IPS-11a (cell line): ENCODE measurements around the gene OLFM4.

Source experiments
- H3K4me3 ChIP-seq: one replicate; pipeline ENCODE4 v1.5.1; 2013; ENCODE audit warnings: low read depth, low read length, control low read depth

OLFM4 gene

DNA sequence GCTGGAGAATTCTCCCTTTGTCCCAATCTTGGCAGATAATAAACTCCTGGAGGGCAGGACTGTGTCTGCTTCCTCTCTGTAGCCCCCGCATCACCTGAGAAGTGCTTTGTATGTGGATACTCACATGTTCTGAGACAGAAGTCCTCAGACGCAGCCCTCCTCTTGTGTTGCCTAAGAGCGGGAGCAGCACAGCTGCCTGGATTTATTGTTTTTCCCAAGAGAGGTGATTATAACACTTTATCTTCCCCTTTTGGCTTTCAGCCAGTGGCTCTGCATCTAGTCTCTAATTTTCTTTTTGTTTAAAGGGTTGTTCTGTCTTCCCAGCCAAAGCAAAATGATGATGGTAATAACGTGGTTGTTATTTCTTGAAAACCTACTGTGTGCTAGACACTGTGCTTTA lies 36.1 kb downstream of the OLFM4 start:
- no peak overlapping the region for H3K4me3 ChIP-seq

DNA sequence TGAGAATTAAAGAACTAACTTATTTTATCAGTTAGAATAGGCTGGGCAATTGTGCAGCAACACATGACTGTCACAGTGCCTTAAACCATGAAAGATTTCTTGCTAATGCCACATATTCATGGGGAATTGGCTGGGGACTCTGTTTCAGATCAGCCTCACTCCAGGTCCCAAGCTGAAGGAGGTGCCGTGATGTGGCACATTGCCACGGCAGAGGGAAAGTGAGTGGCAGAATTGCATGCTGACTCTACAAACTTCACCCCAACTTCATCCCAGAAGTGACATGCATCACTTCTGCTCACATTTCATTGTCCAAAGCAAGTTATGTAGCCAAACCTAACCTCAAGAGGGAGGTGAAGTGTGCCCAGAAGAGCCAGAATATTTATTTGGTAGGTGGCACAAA lies 37.8 kb downstream of the OLFM4 start:
- no peak overlapping the region for H3K4me3 ChIP-seq

GRCh38 chr13:53068585-53069520 lies 40.2 kb downstream of the OLFM4 start:
- H3K4me3 ChIP-seq, result no peak overlapping the region

DNA sequence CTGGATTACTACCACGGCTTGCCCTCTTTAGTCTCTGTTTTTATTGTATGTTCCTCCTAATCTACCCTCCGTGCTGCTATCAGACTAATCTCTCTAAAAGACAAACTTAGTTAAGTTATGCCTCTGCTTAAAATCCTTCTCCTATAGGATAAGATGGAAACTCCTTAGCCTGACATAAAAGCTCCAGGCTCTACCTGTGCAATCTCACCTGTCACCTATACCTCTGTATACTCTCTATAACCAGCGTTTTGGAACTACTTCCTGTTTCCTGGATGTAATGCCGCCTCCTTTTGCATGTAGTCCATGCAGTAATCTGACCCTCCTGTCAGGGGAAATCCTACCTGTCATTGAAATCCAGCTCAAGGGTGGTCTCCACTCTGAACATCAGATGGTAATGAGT lies 41.2 kb downstream of the OLFM4 start:
- H3K4me3 ChIP-seq, result no peak overlapping the region

DNA sequence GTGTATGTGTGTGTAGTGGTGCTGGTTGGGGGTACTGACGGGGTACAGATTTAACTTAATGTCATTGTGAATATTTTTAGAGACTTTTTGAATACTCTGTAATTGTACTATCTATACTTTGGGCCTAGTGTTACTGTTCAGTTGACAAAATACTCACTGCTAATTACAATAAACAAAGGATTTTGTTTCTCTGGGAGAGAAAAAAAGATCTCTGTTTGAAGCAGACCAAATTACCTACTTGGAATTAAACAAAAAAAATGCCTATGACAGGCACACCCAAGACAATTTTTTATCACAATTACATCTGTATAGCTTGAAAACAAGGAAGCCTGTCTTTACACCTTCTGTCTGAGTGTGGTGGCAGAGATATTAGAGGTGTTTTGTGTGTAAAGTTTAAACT lies 45.1 kb downstream of the OLFM4 start:
- no peak overlapping the region for H3K4me3 ChIP-seq

DNA sequence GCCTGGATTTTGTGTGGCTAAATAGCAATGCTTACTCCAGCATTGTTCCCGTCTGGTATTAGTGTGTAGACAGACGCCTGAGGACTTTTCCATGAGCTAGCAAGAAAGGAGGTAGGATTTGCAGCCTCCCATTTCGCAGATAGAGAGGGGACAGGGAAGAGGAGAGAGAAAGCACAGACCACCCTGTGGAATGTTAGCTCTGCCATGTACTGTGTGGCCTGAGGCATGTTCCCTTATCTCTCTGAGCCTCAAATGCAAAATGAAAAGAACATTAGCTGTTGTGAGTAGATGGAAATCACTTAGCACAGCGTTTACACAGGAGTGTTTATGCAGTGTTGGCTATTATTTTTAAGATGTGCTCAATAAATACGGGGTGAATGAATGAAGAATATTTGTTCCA lies 45.5 kb downstream of the OLFM4 start:
- H3K4me3 ChIP-seq, result no peak overlapping the region

- no peak overlapping the region for H3K4me3 ChIP-seq
Observed at GRCh38 chr13:53075356-53076041, 46.9 kb downstream of the OLFM4 start.

DNA sequence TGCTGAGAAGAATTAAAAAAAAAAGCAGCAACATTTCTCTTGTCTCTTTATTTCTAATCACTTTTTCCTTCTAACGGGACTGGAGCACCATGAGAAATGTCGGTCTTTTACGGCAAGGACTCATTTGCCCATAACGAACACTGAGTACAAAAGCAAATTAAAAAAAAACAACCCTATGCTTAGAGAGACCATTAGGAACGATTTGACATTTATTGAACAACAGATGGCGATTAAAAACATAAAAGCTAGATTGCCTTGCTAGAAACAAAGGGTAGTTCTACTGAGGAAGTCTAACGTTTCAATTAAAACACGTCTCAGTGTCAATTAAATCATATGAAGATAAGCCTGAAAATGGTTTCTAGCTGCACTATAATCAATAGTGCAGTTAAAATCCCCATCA lies 51.1 kb downstream of the OLFM4 start:
- no peak overlapping the region for H3K4me3 ChIP-seq

DNA sequence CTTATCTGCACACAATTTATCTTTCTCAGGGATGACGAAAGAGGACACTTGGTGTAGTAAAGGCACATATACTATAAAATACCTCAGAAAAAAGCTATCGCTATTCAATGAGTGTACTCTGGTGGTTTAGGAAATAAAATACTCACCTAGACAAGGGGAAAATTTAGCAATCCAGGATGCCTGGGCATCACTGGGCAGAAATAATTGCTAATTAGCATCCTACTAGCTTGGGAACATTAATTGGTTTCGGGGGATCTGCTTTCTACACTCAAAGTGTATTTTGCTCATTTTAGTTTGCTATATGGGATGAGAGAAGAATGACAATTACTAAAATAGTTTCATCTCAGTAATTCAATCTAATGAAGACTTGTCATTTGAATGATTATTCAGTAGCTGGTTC lies 60.3 kb downstream of the OLFM4 start:
- no peak overlapping the region for H3K4me3 ChIP-seq

- no peak overlapping the region for H3K4me3 ChIP-seq
Observed at GRCh38 chr13:53089951-53090350, 61.3 kb downstream of the OLFM4 start.

GRCh38 chr13:53090461-53090860 lies 61.8 kb downstream of the OLFM4 start:
- H3K4me3 ChIP-seq, result no peak overlapping the region

GRCh38 chr13:53092931-53093330 lies 64.3 kb downstream of the OLFM4 start:
- no peak overlapping the region for H3K4me3 ChIP-seq

- no peak overlapping the region for H3K4me3 ChIP-seq
Observed at GRCh38 chr13:53098455-53098854, 69.8 kb downstream of the OLFM4 start.

GRCh38 chr13:53100394-53101063 lies 71.9 kb downstream of the OLFM4 start:
- no peak overlapping the region for H3K4me3 ChIP-seq
